KG1 (cell line): ENCODE results near the gene DEPDC5.
"Not testable (repeated sequence)": the region's sequence is repeated elsewhere in the genome, so short reads cannot be mapped to it uniquely, and the experiment has no call there.

Source experiments
- DNase-seq: peaks from one replicate; lab custom pipeline; 2025; lab: John Stamatoyannopoulos, UW

Gene DEPDC5

DNA sequence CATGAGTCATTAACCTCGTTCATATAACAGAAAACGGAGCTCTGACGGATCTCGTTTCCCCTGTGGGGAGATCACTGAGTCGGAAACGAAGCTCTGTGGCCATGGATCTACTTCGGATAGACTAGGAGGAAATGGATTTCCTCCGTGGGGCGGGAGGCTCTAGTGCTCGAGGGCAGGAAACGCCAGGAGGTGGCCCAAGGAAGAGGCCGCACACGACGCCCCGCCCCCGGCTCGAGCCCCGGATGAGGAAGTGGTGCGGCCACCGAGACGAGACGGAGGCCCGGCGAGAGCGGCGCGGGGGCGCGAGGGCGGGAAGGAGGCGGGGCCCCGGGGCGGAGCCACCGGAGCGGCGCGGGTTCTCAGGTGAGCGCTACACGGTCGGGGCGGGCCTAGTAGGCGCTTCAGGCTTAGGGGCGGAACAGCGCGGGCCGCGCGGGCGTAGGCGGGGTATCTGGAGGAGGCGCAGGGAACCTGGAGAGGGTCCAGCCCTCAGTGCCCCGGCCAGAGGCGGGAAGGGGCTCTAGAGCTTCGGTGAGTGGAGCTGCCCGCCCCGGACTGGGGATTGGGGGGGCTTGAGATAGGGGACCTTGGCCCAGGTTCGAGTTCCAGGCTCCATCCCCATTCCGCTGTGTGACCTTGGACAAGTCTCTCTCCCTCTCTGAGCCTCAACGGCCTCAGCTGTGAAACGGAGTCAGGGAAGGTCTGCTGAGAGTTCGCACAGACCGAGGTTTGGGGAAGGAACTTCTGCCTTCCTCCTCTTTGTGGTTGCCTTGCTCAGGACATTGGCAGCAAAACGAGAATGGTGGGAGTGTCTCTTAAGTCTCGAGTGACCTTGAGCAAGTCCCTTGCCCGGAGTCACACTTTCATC is at the start of gene DEPDC5:
TSS of gene DEPDC5 (plus strand) at position 386 of the 868 bp plus-strand sequence. CDS start 903 bp downstream, outside the sequence.
- DNase-seq = peak; percentile 89

DNA sequence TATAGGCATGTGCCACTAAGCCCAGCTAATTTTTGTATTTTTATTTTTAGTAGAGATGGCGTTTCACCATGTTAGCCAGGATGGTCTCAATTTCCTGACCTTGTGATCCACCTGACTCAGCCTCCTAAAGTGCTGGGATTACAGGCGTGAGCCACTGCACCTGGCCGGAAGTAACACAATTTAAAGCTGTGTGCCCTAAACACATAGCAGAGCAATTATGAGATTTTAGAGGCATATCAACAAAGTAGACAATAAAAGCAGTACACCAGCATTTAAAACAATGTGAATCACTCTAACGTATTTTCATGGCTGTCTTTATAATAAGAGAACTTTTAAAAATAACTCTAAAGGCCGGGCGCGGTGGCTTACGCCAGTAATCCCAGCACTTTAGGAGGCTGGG is 46.3 kb upstream of the DEPDC5 start:
- no peak for DNase-seq

DNA sequence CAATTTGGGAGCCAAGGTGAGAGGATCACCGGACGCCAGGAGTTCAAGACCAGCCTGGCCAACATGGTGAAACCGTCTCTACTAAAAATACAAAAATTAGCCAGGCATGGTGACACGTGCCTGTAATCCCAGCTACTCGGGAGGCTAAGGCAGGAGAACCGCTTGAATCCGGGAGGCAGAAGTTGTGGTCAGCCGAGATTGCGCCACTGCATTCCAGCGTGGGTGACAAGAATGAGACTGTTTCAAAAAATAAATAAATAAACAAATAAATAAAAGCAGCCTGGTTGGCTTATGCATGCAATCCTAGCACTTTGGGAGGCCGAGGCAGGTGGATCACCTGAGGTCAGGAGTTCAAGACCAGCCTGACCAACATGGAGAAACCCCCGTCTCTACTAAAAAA is 42.6 kb upstream of the DEPDC5 start:
- not testable (repeated sequence) for DNase-seq

DNA sequence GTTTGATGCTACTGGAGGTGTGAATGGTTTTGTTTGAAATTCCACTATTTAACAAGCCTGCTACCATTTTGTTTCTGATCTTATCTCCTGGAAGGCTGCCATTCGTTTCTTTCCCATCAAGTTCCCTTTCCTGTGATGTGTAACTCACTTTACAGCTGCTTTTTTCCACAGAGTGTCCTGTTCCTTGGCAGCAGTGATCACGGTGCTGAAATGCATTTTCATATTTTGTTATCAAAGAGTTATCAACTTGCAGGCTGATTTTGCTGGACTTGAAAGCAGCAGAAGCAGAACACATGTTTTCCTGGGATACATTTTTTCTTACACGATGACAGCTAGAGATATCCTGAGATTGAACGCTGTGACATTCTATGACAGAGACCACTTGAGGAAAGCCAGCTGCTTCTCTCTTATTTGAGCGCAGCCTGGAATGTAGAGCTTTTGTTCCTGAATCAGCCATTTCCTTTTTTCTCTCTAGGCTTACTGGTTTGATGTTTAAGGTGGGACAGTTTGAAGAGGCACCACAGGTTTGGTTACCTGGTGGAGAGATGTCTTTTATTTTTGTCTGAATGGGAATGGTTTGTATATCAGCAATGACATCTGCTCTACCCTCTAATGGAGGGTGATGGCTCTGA is 38.6 kb upstream of the DEPDC5 start:
- DNase-seq = no peak

DNA sequence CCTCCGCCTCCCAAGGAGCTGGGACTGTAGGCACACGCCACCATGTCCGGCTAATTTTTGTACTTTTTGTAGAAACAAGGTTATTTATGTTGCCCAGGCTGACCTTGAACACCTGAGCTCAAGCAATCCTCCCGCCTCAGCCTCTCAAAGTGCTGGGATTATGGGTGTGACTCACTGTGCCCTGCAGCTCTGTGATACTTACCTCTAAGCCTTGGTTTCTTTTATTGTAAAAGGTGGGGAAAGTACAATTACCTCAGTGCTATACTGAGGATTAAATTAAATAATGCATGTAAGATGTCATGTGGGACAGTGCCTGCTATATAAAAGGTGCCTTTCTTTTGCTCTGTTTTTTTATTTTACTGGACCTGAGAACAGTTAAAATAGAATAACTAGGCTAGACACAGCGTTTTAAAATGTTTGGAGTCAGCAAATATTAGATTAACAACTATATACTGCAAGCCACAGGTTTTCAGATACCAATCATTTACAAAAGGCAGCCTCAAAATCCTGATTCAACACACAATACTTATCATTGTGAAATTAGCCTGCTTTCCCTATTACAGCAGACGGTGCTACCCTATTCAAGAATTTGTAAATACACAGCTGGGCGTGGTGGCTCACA is 33.9 kb upstream of the DEPDC5 start:
- no peak for DNase-seq

DNA sequence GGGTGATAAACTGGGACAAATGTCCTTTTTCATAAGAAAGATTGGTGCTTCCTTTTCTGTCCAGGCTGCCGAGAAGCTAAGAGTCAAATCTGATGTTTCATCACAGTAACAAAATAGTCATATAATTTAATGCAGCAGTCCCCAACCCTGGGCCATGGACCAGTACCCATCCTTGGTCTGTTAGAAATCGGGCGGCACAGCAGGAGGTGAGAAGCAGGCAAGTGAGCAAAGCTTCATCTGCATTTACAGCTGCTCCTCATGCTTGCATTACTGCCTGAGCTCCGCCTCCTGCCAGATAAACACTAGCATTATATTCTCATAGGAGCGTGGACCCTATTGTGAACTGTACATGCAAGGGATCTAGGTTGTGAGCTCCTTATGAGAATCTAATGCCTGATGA is 30.1 kb upstream of the DEPDC5 start:
- DNase-seq = no peak

DNA sequence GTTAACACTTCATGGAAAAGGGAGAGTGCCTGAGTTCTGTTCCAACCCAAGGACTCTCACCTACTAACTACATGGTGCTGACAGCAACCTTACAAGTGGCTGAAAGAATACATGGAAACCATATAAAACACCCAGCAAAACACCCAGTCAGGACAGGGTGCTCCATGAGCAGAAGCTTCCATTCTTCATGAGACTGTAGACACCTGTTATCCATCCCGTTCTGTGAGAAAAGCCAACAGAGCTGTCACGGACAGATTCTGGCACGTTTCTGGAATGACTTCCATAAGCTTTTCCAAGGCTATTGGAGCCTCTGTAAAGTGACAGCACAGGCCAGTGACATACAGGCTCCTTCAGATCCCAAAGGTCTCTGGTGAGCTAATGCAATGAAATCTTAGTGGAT is 27.1 kb upstream of the DEPDC5 start:
- DNase-seq = no peak

DNA sequence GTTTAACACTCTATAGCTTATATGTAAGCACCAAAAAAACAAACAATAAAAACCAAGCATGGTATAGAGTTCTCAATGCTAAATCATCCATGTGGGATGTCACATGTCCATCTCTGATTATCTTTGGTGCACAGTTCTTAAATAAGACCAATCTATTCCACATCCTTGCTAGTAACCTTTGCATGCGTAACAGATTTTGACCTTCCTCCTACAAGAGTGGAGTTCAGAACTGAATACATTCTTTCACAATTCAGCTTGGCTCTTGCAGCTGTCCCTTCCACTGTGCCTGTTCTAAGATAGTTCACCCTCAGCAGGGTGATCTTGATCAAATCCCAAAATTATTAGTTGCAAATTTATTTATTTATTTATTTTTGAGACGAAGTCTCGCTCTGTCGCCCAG is 25.0 kb upstream of the DEPDC5 start:
- DNase-seq = no peak

DNA sequence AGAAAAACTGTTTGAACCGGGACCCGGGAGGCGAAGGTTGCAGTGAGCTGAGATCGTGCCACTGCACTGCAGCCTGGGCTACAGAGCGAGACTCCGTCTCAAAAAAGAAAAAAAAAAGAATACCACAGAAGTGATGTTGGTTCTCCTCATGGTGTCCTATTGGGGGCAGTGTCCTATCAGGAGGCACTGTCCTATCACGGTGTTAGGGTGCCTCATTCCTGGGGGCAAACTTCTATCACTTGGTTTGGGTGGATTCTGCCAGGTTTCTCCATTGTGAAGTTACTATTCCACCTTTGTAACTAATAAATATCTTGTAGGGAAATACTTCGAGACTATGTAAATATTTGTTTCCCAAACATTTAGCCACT is 23.5 kb upstream of the DEPDC5 start:
- DNase-seq = no peak

DNA sequence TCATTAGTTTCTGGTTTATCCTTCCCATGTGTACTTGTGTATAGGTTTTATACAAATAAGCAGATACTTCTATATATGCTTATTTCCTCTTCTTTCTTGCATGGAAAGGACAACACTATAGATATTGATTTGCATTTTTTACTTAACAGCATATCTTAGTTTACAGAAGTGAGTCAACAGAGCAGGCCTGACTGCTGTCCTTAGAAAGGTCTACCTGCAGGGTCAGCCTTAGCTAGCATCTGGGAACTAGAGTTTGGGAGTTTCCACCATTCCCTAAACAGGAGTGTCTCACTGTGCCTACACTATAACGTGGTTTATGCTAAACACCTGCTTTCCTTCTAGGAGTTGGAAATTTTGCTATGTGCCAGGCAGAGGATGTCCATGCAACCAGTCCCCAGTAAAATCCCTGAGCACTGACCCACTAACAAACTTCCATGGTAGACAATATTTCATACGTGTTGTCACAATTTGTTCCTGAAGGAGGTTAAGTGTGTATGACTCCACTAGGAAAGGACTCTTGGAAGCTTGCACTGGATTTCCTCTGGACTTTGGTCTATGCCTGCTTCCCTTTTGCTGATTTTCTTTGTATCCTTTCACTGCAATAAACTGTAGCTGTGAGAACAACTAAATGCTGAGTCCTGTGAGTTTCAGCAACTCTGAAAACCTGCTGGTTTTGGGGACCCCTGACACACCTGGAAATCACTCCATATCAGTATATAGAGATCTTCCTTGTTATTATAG is 21.6 kb upstream of the DEPDC5 start:
- no peak for DNase-seq

DNA sequence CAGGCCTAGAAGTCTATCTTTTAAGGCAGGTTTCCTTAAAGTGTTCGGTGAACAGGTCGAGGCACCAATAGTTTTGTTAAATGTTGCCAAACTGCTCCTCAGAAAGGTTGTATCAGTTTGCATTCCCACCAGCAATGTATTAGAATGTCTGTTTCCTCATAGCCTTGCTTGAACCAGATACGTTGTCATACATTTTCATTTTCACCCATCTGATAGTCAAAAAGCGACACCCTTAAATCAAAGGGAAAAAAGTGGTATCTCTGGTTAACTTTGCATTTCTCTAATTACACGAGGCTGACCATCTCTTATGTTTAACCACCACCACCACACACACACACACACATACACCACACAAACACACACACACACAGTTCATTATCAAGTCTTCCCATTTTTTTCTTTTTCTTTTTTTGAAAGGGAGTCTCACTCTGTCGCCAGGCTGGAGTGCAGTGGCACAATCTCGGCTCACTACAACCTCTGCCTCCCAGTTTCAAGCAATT is 20.2 kb upstream of the DEPDC5 start:
- DNase-seq = no peak

DNA sequence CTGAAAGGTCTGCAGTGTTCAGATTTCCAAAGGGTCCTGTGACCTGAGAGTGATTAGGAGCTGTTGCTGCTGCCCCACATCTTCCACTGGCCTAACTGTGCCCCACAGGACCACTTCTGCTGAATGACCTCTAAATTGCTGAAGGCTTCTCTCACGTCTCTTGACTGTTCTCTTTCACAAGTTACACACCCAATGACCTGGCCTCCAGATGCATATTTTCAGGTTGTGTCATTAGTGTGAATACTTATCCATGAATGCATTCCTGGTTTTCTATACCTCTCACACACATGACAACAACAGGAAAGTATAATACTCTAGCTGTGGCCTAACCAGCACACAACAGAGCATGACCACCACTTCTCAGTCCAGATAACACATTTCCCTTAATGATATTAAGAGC is 19.3 kb upstream of the DEPDC5 start:
- DNase-seq = no peak

DNA sequence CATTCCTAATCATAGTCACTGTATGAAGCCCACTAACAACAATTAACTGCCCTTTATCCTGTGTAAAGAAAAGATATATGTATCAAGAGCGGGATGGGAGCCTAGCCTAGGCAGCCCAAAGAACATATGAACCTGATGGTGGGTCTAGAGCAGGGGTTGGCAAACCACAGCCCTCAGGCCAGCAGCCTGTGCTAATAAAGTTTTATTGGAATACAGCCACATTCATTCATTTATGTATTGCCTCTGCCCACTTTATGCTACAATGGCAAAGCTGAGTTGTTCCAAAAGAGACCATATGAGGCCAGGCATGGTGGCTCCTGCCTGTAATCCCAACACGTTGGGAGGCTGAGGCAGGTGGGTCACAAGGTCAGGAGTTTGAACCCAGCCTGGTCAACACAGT is 17.4 kb upstream of the DEPDC5 start:
- no peak for DNase-seq

DNA sequence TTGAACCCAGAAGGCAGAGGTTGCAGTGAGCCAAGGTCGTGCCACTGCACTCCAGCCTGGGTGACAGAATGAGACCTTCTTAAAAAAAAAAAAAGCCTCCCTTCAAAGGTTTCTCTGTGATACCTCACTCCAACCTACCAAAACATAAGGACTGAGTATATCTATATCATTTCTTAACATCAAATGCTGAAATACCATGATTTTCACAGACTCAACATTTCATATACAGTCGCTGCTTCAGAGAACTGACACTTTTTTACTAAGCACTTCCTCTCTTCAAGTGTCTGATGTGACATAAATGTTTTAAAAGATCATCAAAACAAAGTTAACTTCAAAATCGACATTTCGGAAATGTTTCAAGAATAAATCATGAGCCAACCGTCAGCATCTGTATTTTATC is 15.9 kb upstream of the DEPDC5 start:
- DNase-seq = no peak

DNA sequence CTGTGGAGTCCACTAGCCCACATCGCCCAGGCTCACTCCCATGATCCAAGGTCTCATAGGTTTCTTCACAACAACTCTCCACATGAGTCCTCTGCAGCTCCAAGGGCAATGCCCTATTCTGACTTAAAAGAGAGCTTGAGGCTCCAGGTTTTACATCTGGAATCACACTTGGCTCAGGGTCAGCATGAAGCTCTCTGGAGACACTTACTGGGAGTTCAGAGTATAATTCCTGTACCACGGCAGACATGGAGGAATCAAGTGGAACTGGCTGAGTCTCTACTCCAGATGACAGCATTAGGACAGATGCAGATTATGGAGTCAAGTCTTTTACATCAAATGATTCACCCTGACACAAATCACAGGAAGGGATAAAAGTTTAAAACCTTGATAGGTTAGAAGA is 15.3 kb upstream of the DEPDC5 start:
- DNase-seq = no peak

DNA sequence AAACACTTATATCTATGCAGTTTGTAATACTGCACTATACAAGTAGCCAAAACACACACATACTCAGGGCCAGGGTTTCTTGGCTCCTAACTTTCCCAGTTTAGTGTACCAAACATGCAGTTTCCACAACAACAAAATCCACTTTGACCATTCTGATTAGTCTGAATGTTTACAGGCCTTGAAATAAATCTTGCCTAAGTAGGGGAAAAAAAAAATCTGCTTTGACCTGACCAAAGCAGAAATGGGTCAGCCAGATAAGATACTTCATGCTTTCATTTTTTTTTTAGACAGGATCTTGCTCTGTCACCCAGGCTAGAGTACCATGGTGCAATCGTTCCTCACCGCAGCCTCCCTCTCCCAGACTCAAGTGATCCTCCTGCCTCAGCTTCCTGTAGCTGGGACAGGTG is 14.0 kb upstream of the DEPDC5 start:
- no peak for DNase-seq

DNA sequence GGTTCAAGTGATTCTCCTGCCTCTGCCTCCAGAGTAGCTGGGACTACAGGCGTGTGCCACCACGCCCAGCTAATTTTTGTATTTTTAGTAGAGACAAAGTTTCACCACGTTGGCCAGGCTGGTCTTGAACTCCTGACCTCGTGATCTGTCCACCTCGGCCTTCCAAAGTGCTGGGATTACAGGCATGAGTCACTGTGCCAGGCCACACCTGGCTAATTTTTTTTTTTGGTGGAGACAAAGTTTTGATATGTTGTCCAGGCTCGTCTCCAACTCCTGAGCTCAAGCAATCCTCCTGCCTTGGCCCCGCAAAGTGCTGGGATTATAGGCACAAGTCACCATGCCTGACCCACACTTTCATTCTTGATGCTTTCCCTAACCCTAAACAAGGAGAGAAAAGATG is 13.5 kb upstream of the DEPDC5 start:
- DNase-seq = not testable (repeated sequence)

DNA sequence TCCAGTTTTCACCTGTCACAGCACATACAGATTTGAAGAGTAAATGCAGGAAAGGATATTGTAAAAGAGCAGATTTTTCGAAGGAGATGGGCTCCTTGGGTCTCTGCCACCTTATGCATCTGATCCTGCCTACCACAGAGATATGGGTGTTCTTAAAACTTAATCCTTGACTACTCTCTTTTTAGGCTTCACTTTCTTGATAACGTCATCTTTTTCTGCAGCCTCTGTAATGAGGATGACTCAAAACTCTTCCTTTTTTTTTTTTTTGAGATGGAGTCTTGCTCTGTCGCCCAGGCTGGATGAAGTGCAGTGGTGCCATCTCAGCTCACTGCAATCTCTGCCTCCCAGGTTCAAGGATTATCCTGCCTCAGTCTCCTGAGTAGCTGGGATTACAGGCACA is 11.7 kb upstream of the DEPDC5 start:
- no peak for DNase-seq

DNA sequence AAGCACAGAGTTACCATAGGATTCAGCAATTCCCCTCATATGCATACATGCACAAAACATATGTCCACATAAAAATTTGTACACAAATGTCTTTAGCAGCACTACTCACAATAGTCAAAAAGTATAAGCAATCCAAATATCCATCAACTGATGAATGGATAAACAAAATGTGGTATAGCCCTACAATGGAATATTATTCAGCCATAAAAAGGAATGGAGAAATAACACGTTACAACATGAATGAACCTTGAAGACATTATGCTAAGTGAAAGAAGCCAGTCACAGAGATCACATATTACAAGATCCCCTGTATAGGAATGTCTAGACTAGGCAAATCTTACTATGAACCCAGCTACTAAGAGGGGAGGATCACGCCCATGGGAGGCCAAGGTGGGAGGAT is 11.1 kb upstream of the DEPDC5 start:
- DNase-seq = no peak

DNA sequence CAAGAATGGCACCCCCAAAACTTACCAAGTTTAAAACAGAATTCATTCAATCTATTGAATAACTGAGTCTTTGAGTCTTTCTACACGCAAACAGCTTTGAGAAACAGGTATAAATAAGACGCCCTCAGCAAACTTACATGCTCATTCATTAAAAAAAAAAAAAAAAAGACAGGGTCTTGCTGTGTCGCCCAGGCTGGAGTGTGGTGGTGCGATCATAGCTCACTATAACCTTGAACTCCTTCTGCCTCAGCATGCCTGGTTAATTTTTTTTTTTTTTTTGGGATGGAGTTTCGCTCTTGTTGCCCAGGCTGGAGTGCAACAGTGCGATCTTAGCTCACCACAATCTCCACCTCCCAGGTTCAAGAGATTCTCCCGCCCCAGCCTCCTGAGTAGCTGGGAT is 9.9 kb upstream of the DEPDC5 start:
- no peak for DNase-seq

DNA sequence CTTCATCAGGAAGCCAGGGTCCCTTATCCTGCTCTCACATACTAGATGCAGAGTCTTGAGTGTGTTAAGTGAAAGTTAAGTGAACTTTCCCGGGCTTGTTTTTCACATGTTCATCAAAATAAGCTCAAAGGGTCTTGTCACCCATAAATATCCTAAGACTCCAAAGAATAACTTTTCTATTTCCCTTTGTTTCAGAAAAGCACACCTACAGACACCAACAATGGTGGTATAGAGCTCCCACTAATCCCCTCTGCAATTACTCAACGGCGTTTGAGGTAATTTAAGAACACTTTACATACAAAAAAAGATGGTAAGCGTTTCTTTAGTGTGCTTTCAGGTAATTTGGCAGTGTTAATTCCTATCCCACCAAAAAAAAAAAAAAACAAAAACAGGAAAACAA is 6.4 kb upstream of the DEPDC5 start:
- no peak for DNase-seq

DNA sequence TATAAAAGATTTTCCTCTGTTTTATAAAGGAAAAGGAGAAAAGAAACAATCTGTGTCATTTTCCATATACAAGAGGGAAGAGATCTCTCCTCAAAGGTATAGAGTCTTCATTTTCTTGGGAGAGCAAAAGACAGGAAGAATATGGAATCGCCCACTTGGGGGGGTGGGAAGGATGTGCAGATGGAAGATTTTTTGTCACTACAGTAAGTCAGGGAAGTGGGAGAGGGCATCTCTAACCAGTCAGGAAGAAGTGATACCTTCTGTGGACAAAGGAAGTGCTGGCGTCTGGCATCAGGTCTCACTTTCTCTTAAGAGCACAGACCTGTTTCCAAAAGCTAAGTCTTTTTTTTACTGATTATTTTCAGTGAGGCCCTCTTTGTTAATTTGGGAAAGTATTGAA is 5.3 kb upstream of the DEPDC5 start:
- no peak for DNase-seq
